CD4-positive, CD25-positive, alpha-beta regulatory T cell (primary cell): ENCODE data around the gene KDM4B. TPM values are rescaled to one million over a fixed set of nuclear protein-coding genes. Genes with fewer than 3 reads are reported as not detected.
A peak's percentile ranks its signal among the peaks of the same experiment; 100 is the strongest.

Experiments
- ATAC-seq, 2 donors: fragments of 150-1000 bp; cut with Tn5 transposase; one replicate each; pipeline ENCODE4 v1.10.0; 2021; ENCODE audit warnings: low read depth in 2 of 2, moderate number of reproducible peaks in 2 of 2, moderate library complexity in 1 of 2
- DNase-seq, 3 donors: peaks; one replicate each; pipeline versions ENCODE4 v3.0.0 to v3.0.0-alpha.2; 2012 to 2022; ENCODE audit warnings: mixed read lengths in 1 of 3
- H3K27ac ChIP-seq: one replicate; pipeline ENCODE4 v1.7.0; 2013; ENCODE audit warnings: mild to moderate bottlenecking, low read length; ENCODE audit not compliant: insufficient read depth, poor library complexity, severe bottlenecking
- H3K27me3 ChIP-seq: one replicate; pipeline ENCODE4 v1.7.0; 2013; ENCODE audit warnings: low read length; ENCODE audit not compliant: control insufficient read depth, insufficient read depth
- H3K36me3 ChIP-seq: one replicate; pipeline ENCODE4 v1.7.0; 2013; ENCODE audit warnings: mild to moderate bottlenecking, low read length, moderate library complexity; ENCODE audit not compliant: control insufficient read depth, insufficient read depth
- H3K4me1 ChIP-seq: 2 replicates; pipeline ENCODE4 v1.7.0; 2013; ENCODE audit warnings: mild to moderate bottlenecking, low read length; ENCODE audit not compliant: insufficient read depth, control insufficient read depth, poor library complexity, severe bottlenecking
- H3K4me3 ChIP-seq: one replicate; pipeline ENCODE4 v1.7.0; 2013; ENCODE audit warnings: low read depth, mild to moderate bottlenecking, low read length, moderate library complexity
- H3K9me3 ChIP-seq, 2 experiments: 1 replicate in 1 of 2; 2 replicates in 1 of 2; pipeline ENCODE4 v1.7.0; 2013; ENCODE audit warnings: low read length in 2 of 2, mild to moderate bottlenecking in 1 of 2, moderate library complexity in 1 of 2; ENCODE audit not compliant: control insufficient read depth in 2 of 2
- H3K27ac Mint-ChIP-seq, 3 donors: one replicate each; pipeline ENCODE4 v1.8.0; 2020 to 2022; ENCODE audit warnings: mild to moderate bottlenecking in 3 of 3, mixed read lengths in 3 of 3, moderate library complexity in 2 of 3
- H3K27me3 Mint-ChIP-seq: one replicate; pipeline ENCODE4 v1.8.0; 2022; ENCODE audit warnings: mild to moderate bottlenecking, mixed read lengths
- H3K36me3 Mint-ChIP-seq: one replicate; pipeline ENCODE4 v1.8.0; 2020; ENCODE audit warnings: mixed read lengths
- H3K4me1 Mint-ChIP-seq, 4 donors: one replicate each; pipeline ENCODE4 v1.8.0; 2020 to 2022; ENCODE audit warnings: mixed read lengths in 4 of 4, mild to moderate bottlenecking in 1 of 4
- H3K4me3 Mint-ChIP-seq, 4 donors: one replicate each; pipeline ENCODE4 v1.8.0; 2020 to 2022; ENCODE audit warnings: mild to moderate bottlenecking in 4 of 4, mixed read lengths in 4 of 4, moderate library complexity in 3 of 4
- H3K9me3 Mint-ChIP-seq, 7 donors: one replicate each; pipeline ENCODE4 v1.8.0; 2020 to 2022; ENCODE audit warnings: mixed read lengths in 7 of 7, mild to moderate bottlenecking in 3 of 7, moderate library complexity in 2 of 7
- polyA plus RNA-seq, 4 donors: library from polyadenylated mRNA; unstranded; fragments of 300-500 nt; fragmentation: Illumina TruSeq; gene quantifications; one replicate each; pipeline ENCODE4 v1.2.3, GENCODE V29; 2021
- total RNA-seq: library from RNA; stranded (reverse); gene quantifications from one replicate; pipeline ENCODE4 v1.2.3, GENCODE V29; 2022

KDM4B gene
- total and polyA plus RNA-seq, 5 donors from 2014 or later = 6.3 to 70.0 (median 8.6) TPM

DNA sequence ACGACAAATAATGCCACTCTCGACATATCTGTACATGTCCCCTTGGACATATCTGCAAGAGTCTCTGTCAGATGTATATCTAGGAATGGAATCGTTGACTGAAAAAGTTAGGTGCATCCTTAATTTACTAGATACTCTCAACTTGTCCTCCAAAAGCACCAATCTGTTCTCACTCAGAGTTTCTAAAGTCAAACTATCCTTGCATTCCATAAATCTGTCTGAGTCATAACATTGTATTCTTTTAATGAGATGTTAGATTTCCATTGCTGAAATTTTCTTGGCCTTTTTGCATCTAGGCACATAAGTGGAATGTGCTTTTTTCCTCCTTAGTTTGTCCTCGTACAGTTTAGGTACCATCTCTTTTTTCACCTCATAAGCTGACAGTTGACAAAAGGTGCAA lies 231.9 kb downstream of the KDM4B start:
- Mint-ChIP-seq H3K4me1 (no peaks in the 10 kb centered on the region), H3K4me3 (no peak overlapping the region), H3K9me3 (peaks cover 0 to 31% (median 8%) of the 10 kb centered on the region in 7 donors), H3K27ac (no peak overlapping the region), H3K27me3 (no peaks in the 10 kb centered on the region), H3K36me3 (no peaks in the 10 kb centered on the region)
- H3K36me3 ChIP-seq = no peaks in the 10 kb centered on the region
- no peaks in the 10 kb centered on the region for H3K27me3 ChIP-seq
- H3K4me1 ChIP-seq = no peaks in the 10 kb centered on the region
- H3K9me3 ChIP-seq = peaks cover 8 to 18% of the 10 kb centered on the region in 2 experiments
- ATAC-seq (no peak), DNase-seq (no peak)
- H3K27ac ChIP-seq = no peak overlapping the region
- H3K4me3 ChIP-seq = no peak overlapping the region

DNA sequence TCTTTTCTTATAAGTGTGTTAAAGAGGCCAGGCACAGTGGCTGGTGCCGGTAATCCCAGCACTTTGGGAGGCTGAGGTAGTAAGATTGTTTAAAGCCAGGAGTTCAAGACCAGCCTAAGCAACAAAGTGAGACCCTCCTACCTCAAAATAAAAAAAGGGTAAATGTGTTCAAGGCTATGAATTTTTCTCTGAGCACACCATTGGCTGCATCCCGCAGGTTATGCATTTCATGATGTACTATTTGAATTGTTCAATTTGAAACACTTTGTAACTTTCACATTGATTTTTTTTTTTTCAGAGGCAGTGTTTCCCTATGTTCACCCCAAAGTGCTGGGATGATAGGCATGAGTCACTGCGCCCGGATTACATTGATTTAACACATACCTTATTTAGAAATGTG lies 233.6 kb downstream of the KDM4B start:
- Histone ChIP-seq H3K4me1 (no peaks in the 10 kb centered on the region), H3K9me3 (peaks cover 8 to 18% of the 10 kb centered on the region in 2 experiments), H3K27ac (no peak overlapping the region), H3K4me3 (no peak overlapping the region), H3K27me3 (no peaks in the 10 kb centered on the region), H3K36me3 (no peaks in the 10 kb centered on the region)
- H3K36me3 Mint-ChIP-seq = no peaks in the 10 kb centered on the region
- H3K27me3 Mint-ChIP-seq = no peaks in the 10 kb centered on the region
- H3K27ac Mint-ChIP-seq = no peak overlapping the region
- H3K9me3 Mint-ChIP-seq = peaks cover 0 to 31% (median 11%) of the 10 kb centered on the region in 7 donors
- no peaks in the 10 kb centered on the region for H3K4me1 Mint-ChIP-seq
- ATAC-seq = no peak
- peak overlapping the region in 1 of 4 donors; percentile 27 for H3K4me3 Mint-ChIP-seq
- DNase-seq = no peak

Other genes starting within 250 kb of the KDM4B start
- 93.3 TPM for gene DPP9, start 245.3 kb upstream of the KDM4B start, total RNA-seq
- 10 to 100 TPM; 14.3 to 22.8 (median 17.6) TPM for gene DPP9, start 245.3 kb upstream of the KDM4B start, polyA plus RNA-seq
- gene FEM1A, start 177.4 kb upstream of the KDM4B start, total RNA-seq = 11.9 TPM
- 1 to 10 TPM; 2.2 to 4.0 (median 2.7) TPM for gene FEM1A, start 177.4 kb upstream of the KDM4B start, polyA plus RNA-seq
- 28.5 TPM for gene TICAM1, start 137.4 kb upstream of the KDM4B start, total RNA-seq
- 1 to 10 TPM; 3.3 to 9.0 (median 7.3) TPM for gene TICAM1, start 137.4 kb upstream of the KDM4B start, polyA plus RNA-seq
- gene PLIN3, start 101.4 kb upstream of the KDM4B start, total RNA-seq = 28.6 TPM
- 10 to 100 TPM; 26.5 to 35.6 (median 31.4) TPM for gene PLIN3, start 101.4 kb upstream of the KDM4B start, polyA plus RNA-seq
- 6.1 TPM for gene ARRDC5, start 66.2 kb upstream of the KDM4B start, total RNA-seq
- 1 to 10 TPM; 1.1 to 2.0 (median 1.2) TPM for gene ARRDC5, start 66.2 kb upstream of the KDM4B start, polyA plus RNA-seq
- gene UHRF1, start 59.6 kb upstream of the KDM4B start, total RNA-seq = 2.2 TPM
- 1 to 10 TPM in 2 of 4 donors, under 1 TPM in 2; 0.57 to 2.7 (median 0.97) TPM for gene UHRF1, start 59.6 kb upstream of the KDM4B start, polyA plus RNA-seq